ENCODE data around the gene ASAH2B. TPM values are rescaled to one million over a fixed set of nuclear protein-coding genes. Genes with fewer than 3 reads are reported as not detected.
A peak's percentile ranks its signal among the peaks of the same experiment; 100 is the strongest.

The ASAH2B gene
- total and polyA plus RNA-seq, 2 of the 13 experiments (the other 11 are each of a cell fraction or from before 2014, with no cell fraction given), result 4.2 to 4.6 TPM

DNA sequence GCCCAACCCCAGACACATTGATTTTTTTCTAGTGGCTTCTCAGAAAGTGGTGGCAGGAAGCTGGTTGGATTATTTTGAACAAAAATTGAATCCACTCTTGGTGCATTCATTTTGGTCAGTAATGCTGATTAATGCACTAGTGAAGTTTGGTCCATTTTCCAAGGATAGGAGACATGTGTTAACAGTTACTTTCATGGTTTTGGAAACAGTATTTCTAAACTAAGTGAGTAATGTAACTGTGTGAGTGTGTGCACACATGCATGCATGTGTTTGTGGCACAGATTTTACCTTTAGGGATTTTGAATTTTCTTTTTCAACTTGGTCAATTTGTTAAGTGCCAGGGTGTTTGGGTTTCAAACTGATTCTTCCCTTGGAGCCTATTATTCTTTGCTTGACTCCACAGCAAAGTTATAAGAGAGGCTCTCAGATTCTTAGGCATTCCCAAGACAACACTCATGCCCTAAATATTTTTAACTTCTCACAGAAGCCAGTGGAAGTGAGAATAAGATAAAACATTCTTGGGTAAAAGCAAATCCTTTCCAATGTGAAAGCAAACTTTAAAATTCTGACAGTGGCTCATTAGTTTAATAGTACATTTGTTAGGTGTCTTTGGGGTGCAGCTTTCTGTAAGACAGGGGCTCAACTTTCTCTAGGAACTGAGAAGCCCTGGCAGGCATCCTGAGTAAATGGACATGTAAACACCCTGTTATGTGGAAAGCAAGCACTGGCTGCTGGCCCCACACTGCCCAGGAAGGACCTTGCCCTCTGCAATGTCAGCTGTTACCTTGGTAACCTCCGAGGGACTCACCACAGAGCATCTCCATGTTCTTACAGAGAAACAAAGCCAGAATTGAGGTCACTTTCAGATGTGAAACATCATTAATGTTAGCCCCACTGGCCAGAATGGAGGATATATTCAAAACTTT is 68.4 kb downstream of the ASAH2B start:
- ATAC-seq (peak; percentile 100), FAIRE-seq (peak; percentile 80), DNase-seq (ENCODE audit: low spot score) (peak; percentile 88)
- no peak overlapping the region for H3K9ac ChIP-seq (ENCODE audit: insufficient read depth, low read depth, low read length)
- H2AFZ ChIP-seq (ENCODE audit: low read length), result no peak overlapping the region
- H3K4me2 ChIP-seq (ENCODE audit: low read depth, low read length), result peak overlapping the region; percentile 21
- in situ Hi-C loops (cut with HindIII; ENCODE audit: extremely low pct_ligation_motif_present, low pct_unique_long_range_greater_than_20kb), result no loop called here
- no peaks in the 10 kb centered on the region for H4K20me1 ChIP-seq (ENCODE audit: insufficient read depth, low read length)
- ChIA-PET POLR2A (no interaction called here), CTCF (ENCODE audit: low intra/inter-chr PET ratio, low total read pairs) (no interaction called here)
- H3K27ac ChIP-seq (ENCODE audit: extremely low read length, insufficient read depth, low read length), result peak overlapping the region; percentile 71
- no peak overlapping the region for H3K4me3 ChIP-seq (replicated peaks in 1 of 3; ENCODE audit: insufficient read depth in 1 of 3, low read depth in 2 of 3, low read length in 3 of 3)
- no TSS peak for BruUV-seq (replicated peaks)
- H3K36me3 ChIP-seq (replicated peaks in 1 of 2; ENCODE audit: control insufficient read depth in 1 of 2, insufficient read depth in 2 of 2, low read length in 2 of 2), result peaks cover 8 to 41% of the 10 kb centered on the region in 2 experiments
- intact Hi-C loops (cut with micrococcal nuclease; ENCODE audit: unreplicated experiment), result loop anchor here (2.0 kb wide), 2 partner anchors 19 to 77 kb away; partner anchors contain the start of gene A1CF
- 0% methylated on average over 1 of the region's 1 CpG for WGBS (ENCODE audit: low lambda C conversion rate)
- no peaks in the 10 kb centered on the region for H3K27me3 ChIP-seq (ENCODE audit: control insufficient read depth in 1 of 2, insufficient read depth in 2 of 2, low read length in 2 of 2)
- peaks cover 24% of the 10 kb centered on the region for H3K4me1 ChIP-seq (ENCODE audit: insufficient read depth, low read length)
- H3K9me3 ChIP-seq (ENCODE audit: low read length), result no peaks in the 10 kb centered on the region
- H3K79me2 ChIP-seq (ENCODE audit: insufficient read depth, low read length), result no peaks in the 10 kb centered on the region
- TF ChIP-seq HMG20B (CRISPR knock-in tag; conservative IDR thresholded peaks at IDR 0.05), result no peak
- TF ChIP-seq, protein P1, sequence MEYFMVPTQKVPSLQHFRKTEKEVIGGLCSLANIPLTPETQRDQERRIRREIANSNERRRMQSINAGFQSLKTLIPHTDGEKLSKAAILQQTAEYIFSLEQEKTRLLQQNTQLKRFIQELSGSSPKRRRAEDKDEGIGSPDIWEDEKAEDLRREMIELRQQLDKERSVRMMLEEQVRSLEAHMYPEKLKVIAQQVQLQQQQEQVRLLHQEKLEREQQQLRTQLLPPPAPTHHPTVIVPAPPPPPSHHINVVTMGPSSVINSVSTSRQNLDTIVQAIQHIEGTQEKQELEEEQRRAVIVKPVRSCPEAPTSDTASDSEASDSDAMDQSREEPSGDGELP (IDR thresholded peaks at IDR 0.05; ENCODE audit: borderline replicate concordance, low read depth), result peak; percentile 91
- peak; percentile 67 for TF ChIP-seq ASH2L (IDR thresholded peaks at IDR 0.05; ENCODE audit: insufficient read length, low read depth, low read length)
- peak; percentile 85; the same call in 1 of the 2 replicates for TF ChIP-seq FOXK1 (CRISPR knock-in tag; IDR thresholded peaks at IDR 0.05; ENCODE audit: borderline replicate concordance, low read depth)
- peak; percentile 83 for TF ChIP-seq FOXO1 (CRISPR knock-in tag; IDR thresholded peaks at IDR 0.05)
- TF ChIP-seq KDM6A (CRISPR knock-in tag; IDR thresholded peaks at IDR 0.05; ENCODE audit: low read depth), result peak; percentile 78; the same call in 1 of the 2 replicates
- peak; percentile 87 for TF ChIP-seq HNF4G (IDR thresholded peaks at IDR 0.05; ENCODE audit: borderline replicate concordance, low read depth, low read length)
- peak; percentile 57; the same call in 1 of the 2 replicates for TF ChIP-seq HNF4G (CRISPR knock-in tag; IDR thresholded peaks at IDR 0.05; ENCODE audit: borderline replicate concordance, low read depth)
- no peak for TF ChIP-seq NR2F6 (IDR thresholded peaks at IDR 0.05)
- TF ChIP-seq NR2F6 (CRISPR knock-in tag; IDR thresholded peaks at IDR 0.05), result 0 out of 2 replicates have a peak, but pooled peaks have one; percentile 17
- TF ChIP-seq MBNL3 (CRISPR knock-in tag; conservative IDR thresholded peaks at IDR 0.05), result no peak
- peak; percentile 31; the same call in 1 of the 2 replicates for TF ChIP-seq ETV5 (CRISPR knock-in tag; IDR thresholded peaks at IDR 0.05; ENCODE audit: borderline replicate concordance)
- TF ChIP-seq HOXA3 (CRISPR knock-in tag; IDR thresholded peaks at IDR 0.05), result peak; percentile 37; the same call in 1 of the 2 replicates
- TF ChIP-seq FOXK2 (IDR thresholded peaks at IDR 0.05), result peak; percentile 72; the same call in 1 of the 2 replicates
- peak; percentile 47; the same call in 1 of the 2 replicates for TF ChIP-seq RARA (CRISPR knock-in tag; IDR thresholded peaks at IDR 0.05)
- peak; percentile 69 for TF ChIP-seq TEAD3 (CRISPR knock-in tag; optimal IDR thresholded peaks at IDR 0.05; ENCODE audit: borderline replicate concordance)
- TF ChIP-seq SNAPC2 (CRISPR knock-in tag; IDR thresholded peaks at IDR 0.05), result no peak
- TF ChIP-seq TRIM22 (IDR thresholded peaks at IDR 0.05), result no peak
- no peak for TF ChIP-seq RELA (CRISPR knock-in tag; IDR thresholded peaks at IDR 0.05)
- peak; percentile 62; the same call in 1 of the 2 replicates for TF ChIP-seq CEBPB (IDR thresholded peaks at IDR 0.05; ENCODE audit: borderline replicate concordance, low read depth, low read length)
- TF ChIP-seq GPN1 (CRISPR knock-in tag; IDR thresholded peaks at IDR 0.05; ENCODE audit: borderline replicate concordance), result no peak
- peak; percentile 45; the same call in 1 of the 2 replicates for TF ChIP-seq GATAD2A (CRISPR knock-in tag; IDR thresholded peaks at IDR 0.05)
- TF ChIP-seq PHF20 (CRISPR knock-in tag; IDR thresholded peaks at IDR 0.05), result no peak
- TF ChIP-seq FOXP1 (IDR thresholded peaks at IDR 0.05), result peak; percentile 56; the same call in 1 of the 2 replicates
- peak; percentile 81 for TF ChIP-seq FOXP1 (CRISPR knock-in tag; IDR thresholded peaks at IDR 0.05)

Data from HepG2 (cell line).